Activated T-helper 2 cell treated with anti-CD3 and anti-CD28 coated beads, Interferon-gamma antibody, Interleukin-2, Interleukin-4, amounts not matched to agents 10 μg/mL and 5 μg/mL and 100 μg/mL, durations not matched to agents 14 hours and 24 hours and 36 hours (primary cell): ENCODE results near the gene SLC35A5. TPM values are rescaled to one million over a fixed set of nuclear protein-coding genes. Genes with fewer than 3 reads are reported as not detected.

ENCODE experiments used
- DNase-seq: peaks from one replicate; pipeline ENCODE4 v3.0.0; 2021; ENCODE audit warnings: low spot score
- H3K27ac Mint-ChIP-seq: one replicate; pipeline ENCODE4 v1.8.0; 2021; ENCODE audit warnings: mixed read lengths
- H3K27me3 Mint-ChIP-seq: one replicate; pipeline ENCODE4 v1.8.0; 2021; ENCODE audit warnings: low read depth, mixed read lengths
- H3K36me3 Mint-ChIP-seq: one replicate; pipeline ENCODE4 v1.8.0; 2021; ENCODE audit warnings: low read depth, mixed read lengths
- H3K4me1 Mint-ChIP-seq: one replicate; pipeline ENCODE4 v1.8.0; 2021; ENCODE audit warnings: low read depth, mixed read lengths
- H3K4me3 Mint-ChIP-seq: one replicate; pipeline ENCODE4 v1.8.0; 2021; ENCODE audit warnings: low read depth, mild to moderate bottlenecking, moderate library complexity, mixed read lengths
- H3K9me3 Mint-ChIP-seq: one replicate; pipeline ENCODE4 v1.8.0; 2021; ENCODE audit warnings: mixed read lengths
- intact Hi-C: fragments of 100-400 bp; cut with micrococcal nuclease; formaldehyde crosslinking; loops from one replicate; pipeline ENCODE4 v1.15.1; 2023
- total RNA-seq: library from RNA; stranded (reverse); gene quantifications from 2 replicates; pipeline ENCODE4 v1.2.3, GENCODE V29; 2022

SLC35A5 gene
- total RNA-seq, 1 donor from 2014 or later, result 12.6 TPM

- DNase-seq, result no peak
- Mint-ChIP-seq H3K9me3 (no peaks in the 10 kb centered on the region), H3K27ac (no peak overlapping the region), H3K4me3 (no peak overlapping the region), H3K27me3 (peaks cover 10% of the 10 kb centered on the region), H3K4me1 (peaks cover 16% of the 10 kb centered on the region), H3K36me3 (no peaks in the 10 kb centered on the region)
- intact Hi-C loops, result no loop called here
Observed at GRCh38 chr3:112633757-112634156, 71.9 kb downstream of the SLC35A5 start.

DNA sequence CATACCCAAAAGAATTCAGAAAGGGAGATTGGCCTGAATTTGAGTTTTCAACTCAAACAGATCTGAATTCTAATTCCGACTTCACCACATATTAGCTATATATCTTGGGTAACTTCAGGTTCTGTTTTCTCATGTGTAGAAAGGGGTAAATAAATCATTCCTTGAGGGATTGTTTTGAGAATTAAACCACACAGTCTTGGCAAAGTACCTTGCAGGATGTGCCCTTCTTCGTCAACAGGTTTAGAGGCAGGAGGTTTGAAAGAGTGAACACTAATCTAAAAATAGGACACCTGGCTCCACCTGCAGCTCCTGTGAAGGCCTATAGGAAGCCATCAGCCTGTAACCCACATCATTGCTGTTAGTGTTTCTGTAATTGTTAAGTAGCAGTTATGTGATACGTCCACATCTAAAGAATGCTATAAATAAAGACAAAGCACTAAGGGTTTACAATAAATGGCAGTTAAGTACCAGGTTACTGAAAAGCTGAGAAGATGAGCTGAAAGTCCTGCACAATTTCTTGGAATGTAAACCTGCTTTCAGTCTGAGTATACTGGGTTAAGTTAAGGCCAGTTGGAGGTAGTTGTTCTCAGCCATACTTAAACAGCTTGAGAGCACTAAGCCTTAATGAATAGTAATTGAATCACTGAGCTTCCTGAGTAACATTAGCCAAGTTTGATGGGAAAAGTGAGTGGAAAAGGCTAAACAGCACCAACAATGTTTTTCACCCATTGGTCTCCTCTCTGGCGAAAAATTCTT, 73.1 kb downstream of the SLC35A5 start:
- H3K27me3 Mint-ChIP-seq, result peaks cover 7% of the 10 kb centered on the region
- no peak overlapping the region for H3K27ac Mint-ChIP-seq
- intact Hi-C loops, result no loop called here
- H3K4me3 Mint-ChIP-seq, result no peak overlapping the region
- no peaks in the 10 kb centered on the region for H3K9me3 Mint-ChIP-seq
- H3K4me1 Mint-ChIP-seq, result peaks cover 11% of the 10 kb centered on the region
- H3K36me3 Mint-ChIP-seq, result no peaks in the 10 kb centered on the region
- no peak for DNase-seq

Other genes starting within 250 kb of the SLC35A5 start
- 60.3 and 63.3 TPM in 2 replicates for gene CD200, start 228.9 kb upstream of the SLC35A5 start, total RNA-seq
- gene BTLA, start 62.6 kb upstream of the SLC35A5 start, total RNA-seq, result 31.1 and 35.7 TPM in 2 replicates
- gene ATG3, start 83 bp upstream of the SLC35A5 start, total RNA-seq, result 61.1 and 61.6 TPM in 2 replicates
- not detected in 2 replicates for gene CCDC80, start 79.1 kb downstream of the SLC35A5 start, total RNA-seq